ENCODE data around the gene BZW2. TPM values are rescaled to one million over a fixed set of nuclear protein-coding genes. Genes with fewer than 3 reads are reported as not detected.

Gene BZW2
- total and polyA plus RNA-seq, 4 experiments from 2014 or later = 18.6 to 58.7 (median 33.6) TPM

- Mint-ChIP-seq H3K27ac (no peak overlapping the region), H3K36me3 (peaks cover 6 to 19% of the 10 kb centered on the region in 2 donors), H3K4me3 (no peak overlapping the region), H3K27me3 (no peaks in the 10 kb centered on the region), H3K9me3 (no peaks in the 10 kb centered on the region), H3K4me1 (peaks cover 0 to 4% (median 0%) of the 10 kb centered on the region in 4 donors)
- ChIA-PET POLR2A (ENCODE audit: partially characterized antibody) (no interaction called here), CTCF (ENCODE audit: partially characterized antibody) (interaction anchor here (1.4 kb wide), 1 partner anchor 148 kb away, joined by 3 read pairs; no protein-coding TSS in a partner anchor)
- Histone ChIP-seq H3K4me1 (ENCODE audit: insufficient read depth, low read length) (no peaks in the 10 kb centered on the region), H3K27ac (ENCODE audit: low read depth, low read length) (no peak overlapping the region), H3K36me3 (ENCODE audit: insufficient read depth, low read length) (no peaks in the 10 kb centered on the region), H3K9me3 (ENCODE audit: control insufficient read depth in 1 of 2, low read length in 2 of 2) (no peaks in the 10 kb centered on the region), H3K27me3 (ENCODE audit: insufficient read depth, low read length) (no peaks in the 10 kb centered on the region), H3K4me3 (ENCODE audit: low read length in 2 of 2) (no peak overlapping the region)
- intact Hi-C loops (cut with micrococcal nuclease) = no loop called here
- DNase-seq = no peak
Observed at GRCh38 chr7:16712916-16713315, 66.9 kb downstream of the BZW2 start.

DNA sequence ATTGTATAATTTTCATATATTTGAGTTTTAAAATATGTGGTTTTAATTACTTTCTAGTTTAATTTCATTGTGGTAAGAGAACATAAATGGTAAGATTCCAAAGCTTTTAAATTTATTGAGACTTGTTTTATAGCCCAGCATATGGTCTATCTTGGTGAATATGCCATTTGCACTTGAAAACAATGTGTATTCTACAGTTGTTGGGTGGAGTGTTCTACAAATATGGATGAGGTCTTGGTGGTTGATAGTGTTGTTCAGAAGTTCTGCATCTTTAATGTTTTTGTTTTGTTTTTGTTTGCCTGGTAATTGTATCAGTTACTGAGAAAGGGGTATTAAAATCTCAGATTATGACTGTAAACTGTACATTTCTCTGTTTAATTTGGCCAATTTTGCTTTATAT is 69.9 kb downstream of the BZW2 start:
- Mint-ChIP-seq H3K4me1 (peaks cover 0 to 4% (median 0%) of the 10 kb centered on the region in 4 donors), H3K4me3 (no peak overlapping the region), H3K9me3 (no peaks in the 10 kb centered on the region), H3K27ac (no peak overlapping the region), H3K27me3 (no peaks in the 10 kb centered on the region), H3K36me3 (peaks cover 4 to 20% of the 10 kb centered on the region in 2 donors)
- H3K36me3 ChIP-seq (ENCODE audit: insufficient read depth, low read length) = no peaks in the 10 kb centered on the region
- no peak for DNase-seq
- ChIA-PET POLR2A (ENCODE audit: partially characterized antibody) (no interaction called here), CTCF (ENCODE audit: partially characterized antibody) (interaction anchor here (0.7 to 0.8 kb wide), 2 partner anchors 211 to 1571 kb away, joined by 3 to 4 read pairs; no protein-coding TSS in a partner anchor)
- no peak overlapping the region for H3K4me3 ChIP-seq (ENCODE audit: low read length in 2 of 2)
- no peaks in the 10 kb centered on the region for H3K27me3 ChIP-seq (ENCODE audit: insufficient read depth, low read length)
- no peaks in the 10 kb centered on the region for H3K4me1 ChIP-seq (ENCODE audit: insufficient read depth, low read length)
- no peak overlapping the region for H3K27ac ChIP-seq (ENCODE audit: low read depth, low read length)
- intact Hi-C loops (cut with micrococcal nuclease) = no loop called here
- no peaks in the 10 kb centered on the region for H3K9me3 ChIP-seq (ENCODE audit: control insufficient read depth in 1 of 2, low read length in 2 of 2)

- Mint-ChIP-seq H3K9me3 (peaks cover 0 to 3% (median 0%) of the 10 kb centered on the region in 8 donors), H3K36me3 (peaks cover 2 to 9% of the 10 kb centered on the region in 2 donors), H3K27me3 (no peaks in the 10 kb centered on the region), H3K4me3 (no peak overlapping the region), H3K27ac (no peak overlapping the region), H3K4me1 (no peaks in the 10 kb centered on the region)
- POLR2A ChIA-PET (ENCODE audit: partially characterized antibody) = interaction anchor here (0.6 to 0.8 kb wide), 2 partner anchors 54 to 73 kb away, joined by 3 read pairs; no protein-coding TSS in a partner anchor
- Histone ChIP-seq H3K4me3 (ENCODE audit: low read length in 2 of 2) (no peak overlapping the region), H3K27ac (ENCODE audit: low read depth, low read length) (no peak overlapping the region), H3K4me1 (ENCODE audit: insufficient read depth, low read length) (no peaks in the 10 kb centered on the region), H3K9me3 (ENCODE audit: control insufficient read depth in 1 of 2, low read length in 2 of 2) (no peaks in the 10 kb centered on the region), H3K27me3 (ENCODE audit: insufficient read depth, low read length) (no peaks in the 10 kb centered on the region), H3K36me3 (ENCODE audit: insufficient read depth, low read length) (no peaks in the 10 kb centered on the region)
- intact Hi-C loops (cut with micrococcal nuclease) = no loop called here
- CTCF ChIA-PET (ENCODE audit: partially characterized antibody) = interaction anchor here (1.5 kb wide), 1 partner anchor 11 kb away, joined by 3 read pairs; no protein-coding TSS in a partner anchor
- DNase-seq = no peak
Observed at GRCh38 chr7:16718111-16718656, 72.2 kb downstream of the BZW2 start.

DNA sequence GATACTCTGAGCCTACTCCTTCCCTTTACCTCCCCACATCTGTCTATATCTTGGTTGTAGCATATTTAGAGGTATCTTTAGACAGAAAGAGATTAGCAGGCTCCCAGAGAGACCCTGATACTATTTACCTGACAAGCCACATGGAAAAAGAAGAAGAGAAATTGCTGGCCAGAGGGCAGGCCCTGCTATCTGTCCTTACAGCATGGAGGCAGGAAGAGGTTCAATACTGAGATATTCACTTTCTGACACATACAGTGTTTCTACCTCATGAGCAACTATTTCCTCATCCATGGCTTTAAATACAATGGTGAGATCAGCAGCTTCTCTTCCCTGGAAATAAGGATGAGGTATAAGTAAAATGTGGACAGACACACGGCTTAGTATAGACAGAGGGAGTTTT is 73.7 kb downstream of the BZW2 start:
- no peaks in the 10 kb centered on the region for H3K4me1 ChIP-seq (ENCODE audit: insufficient read depth, low read length)
- Mint-ChIP-seq H3K27me3 (no peaks in the 10 kb centered on the region), H3K27ac (no peak overlapping the region), H3K4me1 (no peaks in the 10 kb centered on the region), H3K36me3 (peaks cover 2 to 9% of the 10 kb centered on the region in 2 donors), H3K4me3 (no peak overlapping the region), H3K9me3 (peaks cover 0 to 3% (median 0%) of the 10 kb centered on the region in 8 donors)
- POLR2A ChIA-PET (ENCODE audit: partially characterized antibody) = no interaction called here
- DNase-seq = no peak
- no peaks in the 10 kb centered on the region for H3K36me3 ChIP-seq (ENCODE audit: insufficient read depth, low read length)
- CTCF ChIA-PET (ENCODE audit: partially characterized antibody) = no interaction called here
- no peaks in the 10 kb centered on the region for H3K27me3 ChIP-seq (ENCODE audit: insufficient read depth, low read length)
- intact Hi-C loops (cut with micrococcal nuclease) = no loop called here
- H3K27ac ChIP-seq (ENCODE audit: low read depth, low read length) = no peak overlapping the region
- no peak overlapping the region for H3K4me3 ChIP-seq (ENCODE audit: low read length in 2 of 2)
- H3K9me3 ChIP-seq (ENCODE audit: control insufficient read depth in 1 of 2, low read length in 2 of 2) = no peaks in the 10 kb centered on the region

- H3K36me3 ChIP-seq (ENCODE audit: insufficient read depth, low read length) = no peaks in the 10 kb centered on the region
- H3K27ac Mint-ChIP-seq = peak overlapping the region in 1 of 7 donors; percentile 43
- H3K9me3 Mint-ChIP-seq = peaks cover 0 to 3% (median 0%) of the 10 kb centered on the region in 8 donors
- no peak for DNase-seq
- ChIA-PET CTCF (ENCODE audit: partially characterized antibody) (no interaction called here), POLR2A (ENCODE audit: partially characterized antibody) (no interaction called here)
- H3K4me3 Mint-ChIP-seq = no peak overlapping the region
- H3K27ac ChIP-seq (ENCODE audit: low read depth, low read length) = no peak overlapping the region
- intact Hi-C loops (cut with micrococcal nuclease) = no loop called here
- H3K27me3 ChIP-seq (ENCODE audit: insufficient read depth, low read length) = no peaks in the 10 kb centered on the region
- no peaks in the 10 kb centered on the region for H3K4me1 Mint-ChIP-seq
- H3K27me3 Mint-ChIP-seq = no peaks in the 10 kb centered on the region
- H3K4me1 ChIP-seq (ENCODE audit: insufficient read depth, low read length) = no peaks in the 10 kb centered on the region
- no peaks in the 10 kb centered on the region for H3K9me3 ChIP-seq (ENCODE audit: control insufficient read depth in 1 of 2, low read length in 2 of 2)
- H3K36me3 Mint-ChIP-seq = peaks cover 2 to 5% of the 10 kb centered on the region in 2 donors
- no peak overlapping the region for H3K4me3 ChIP-seq (ENCODE audit: low read length in 2 of 2)
Observed at GRCh38 chr7:16721541-16721940, 75.6 kb downstream of the BZW2 start.

GRCh38 chr7:16724344-16724743 is 78.4 kb downstream of the BZW2 start:
- no peak overlapping the region for H3K27ac ChIP-seq (ENCODE audit: low read depth, low read length)
- CTCF ChIA-PET (ENCODE audit: partially characterized antibody) = no interaction called here
- peaks cover 0 to 10% of the 10 kb centered on the region in 2 donors for H3K36me3 Mint-ChIP-seq
- DNase-seq = no peak
- no peaks in the 10 kb centered on the region for H3K4me1 Mint-ChIP-seq
- no peaks in the 10 kb centered on the region for H3K27me3 Mint-ChIP-seq
- no peak overlapping the region for H3K27ac Mint-ChIP-seq
- no peaks in the 10 kb centered on the region for H3K36me3 ChIP-seq (ENCODE audit: insufficient read depth, low read length)
- H3K4me3 Mint-ChIP-seq = no peak overlapping the region
- H3K9me3 Mint-ChIP-seq = peaks cover 0 to 3% (median 0%) of the 10 kb centered on the region in 8 donors
- no peak overlapping the region for H3K4me3 ChIP-seq (ENCODE audit: low read length in 2 of 2)
- intact Hi-C loops (cut with micrococcal nuclease) = no loop called here
- H3K9me3 ChIP-seq (ENCODE audit: control insufficient read depth in 1 of 2, low read length in 2 of 2) = no peaks in the 10 kb centered on the region
- no peaks in the 10 kb centered on the region for H3K27me3 ChIP-seq (ENCODE audit: insufficient read depth, low read length)
- POLR2A ChIA-PET (ENCODE audit: partially characterized antibody) = no interaction called here
- no peaks in the 10 kb centered on the region for H3K4me1 ChIP-seq (ENCODE audit: insufficient read depth, low read length)

GRCh38 chr7:16726189-16726588 is 80.2 kb downstream of the BZW2 start:
- H3K27me3 Mint-ChIP-seq = no peaks in the 10 kb centered on the region
- Histone ChIP-seq H3K27ac (ENCODE audit: low read depth, low read length) (no peak overlapping the region), H3K9me3 (ENCODE audit: control insufficient read depth in 1 of 2, low read length in 2 of 2) (no peaks in the 10 kb centered on the region), H3K27me3 (ENCODE audit: insufficient read depth, low read length) (no peaks in the 10 kb centered on the region), H3K36me3 (ENCODE audit: insufficient read depth, low read length) (no peaks in the 10 kb centered on the region), H3K4me1 (ENCODE audit: insufficient read depth, low read length) (no peaks in the 10 kb centered on the region), H3K4me3 (ENCODE audit: low read length in 2 of 2) (no peak overlapping the region)
- ChIA-PET POLR2A (ENCODE audit: partially characterized antibody) (no interaction called here), CTCF (ENCODE audit: partially characterized antibody) (no interaction called here)
- no peak overlapping the region for H3K27ac Mint-ChIP-seq
- H3K36me3 Mint-ChIP-seq = peaks cover 0 to 5% of the 10 kb centered on the region in 2 donors
- DNase-seq = no peak
- H3K9me3 Mint-ChIP-seq = peaks cover 0 to 3% (median 0%) of the 10 kb centered on the region in 8 donors
- no peaks in the 10 kb centered on the region for H3K4me1 Mint-ChIP-seq
- intact Hi-C loops (cut with micrococcal nuclease) = no loop called here
- H3K4me3 Mint-ChIP-seq = no peak overlapping the region
